ENCODE results near the gene TXNDC2. TPM values are rescaled to one million over a fixed set of nuclear protein-coding genes. Genes with fewer than 3 reads are reported as not detected.
A peak's percentile ranks its signal among the peaks of the same experiment; 100 is the strongest.

The TXNDC2 gene
- total and polyA plus RNA-seq, 9 of the 15 experiments (the other 6 are each of a cell fraction or from before 2014, with no cell fraction given) = 1.2 to 4.9 (median 2.3) TPM

GRCh38 chr18:9913526-9914333 lies 28.0 kb downstream of the TXNDC2 start, which contains the start of gene VAPA (continued):
- TF ChIP-seq BRD4 (IDR thresholded peaks at IDR 0.05) (no peak), ARID2 (IDR thresholded peaks at IDR 0.05) (no peak), ZFP36 (IDR thresholded peaks at IDR 0.05; ENCODE audit: low read depth, low read length, partially characterized antibody) (no peak), HINFP (tag; conservative IDR thresholded peaks at IDR 0.05; ENCODE audit: low read depth) (peak; percentile 73), PHF20 (IDR thresholded peaks at IDR 0.05; ENCODE audit: partially characterized antibody) (no peak), MEIS2 (IDR thresholded peaks at IDR 0.05; ENCODE audit: partially characterized antibody) (peak; percentile 93), ARID3B (CRISPR knock-in tag; IDR thresholded peaks at IDR 0.05; ENCODE audit: borderline replicate concordance) (peak; percentile 77; the same call in 1 of the 2 replicates), NCOR1 (IDR thresholded peaks at IDR 0.05) (no peak), NCOA1 (IDR thresholded peaks at IDR 0.05; ENCODE audit: low read depth) (no peak), USF2 (CRISPR knock-in tag; IDR thresholded peaks at IDR 0.05) (no peak), DIDO1 (tag; IDR thresholded peaks at IDR 0.05; ENCODE audit: low read depth) (no peak), CHCHD3 (CRISPR knock-in tag; IDR thresholded peaks at IDR 0.05) (peak; percentile 75; the same call in 1 of the 2 replicates), ZNF384 (IDR thresholded peaks at IDR 0.05; ENCODE audit: low read depth, low read length) (no peak; the same call in 1 of the 2 replicates), PYGO2 (tag; IDR thresholded peaks at IDR 0.05) (no peak), TBL1XR1 (IDR thresholded peaks at IDR 0.05; ENCODE audit: low read length in 2 of 2) (peak; percentile 47 to 64; a peak in 3 of 4 replicates), ZNF224 (CRISPR knock-in tag; IDR thresholded peaks at IDR 0.05) (no peak), PTBP1 (IDR thresholded peaks at IDR 0.05; ENCODE audit: low read depth, low read length) (no peak), GTF2F1 (IDR thresholded peaks at IDR 0.05; ENCODE audit: low read depth, low read length) (peak; percentile 82; the same call in 1 of the 2 replicates), KDM5B (IDR thresholded peaks at IDR 0.05; ENCODE audit: insufficient replicate concordance, low read depth, low read length) (peak; percentile 75)
- TF ChIP-seq, protein P1, sequence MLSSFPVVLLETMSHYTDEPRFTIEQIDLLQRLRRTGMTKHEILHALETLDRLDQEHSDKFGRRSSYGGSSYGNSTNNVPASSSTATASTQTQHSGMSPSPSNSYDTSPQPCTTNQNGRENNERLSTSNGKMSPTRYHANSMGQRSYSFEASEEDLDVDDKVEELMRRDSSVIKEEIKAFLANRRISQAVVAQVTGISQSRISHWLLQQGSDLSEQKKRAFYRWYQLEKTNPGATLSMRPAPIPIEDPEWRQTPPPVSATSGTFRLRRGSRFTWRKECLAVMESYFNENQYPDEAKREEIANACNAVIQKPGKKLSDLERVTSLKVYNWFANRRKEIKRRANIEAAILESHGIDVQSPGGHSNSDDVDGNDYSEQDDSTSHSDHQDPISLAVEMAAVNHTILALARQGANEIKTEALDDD (IDR thresholded peaks at IDR 0.05) = no peak; the same call in 1 of the 2 replicates
- TF ChIP-seq, protein P2, sequence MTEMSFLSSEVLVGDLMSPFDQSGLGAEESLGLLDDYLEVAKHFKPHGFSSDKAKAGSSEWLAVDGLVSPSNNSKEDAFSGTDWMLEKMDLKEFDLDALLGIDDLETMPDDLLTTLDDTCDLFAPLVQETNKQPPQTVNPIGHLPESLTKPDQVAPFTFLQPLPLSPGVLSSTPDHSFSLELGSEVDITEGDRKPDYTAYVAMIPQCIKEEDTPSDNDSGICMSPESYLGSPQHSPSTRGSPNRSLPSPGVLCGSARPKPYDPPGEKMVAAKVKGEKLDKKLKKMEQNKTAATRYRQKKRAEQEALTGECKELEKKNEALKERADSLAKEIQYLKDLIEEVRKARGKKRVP (CRISPR knock-in tag; IDR thresholded peaks at IDR 0.05) = peak; percentile 55

Data from K562 (cell line).